Cardiac muscle cell (in vitro differentiated cells and primary cell): ENCODE results near the gene CENPA. TPM values are rescaled to one million over a fixed set of nuclear protein-coding genes. Genes with fewer than 3 reads are reported as not detected.

Source experiments
- DNase-seq, 2 donors: peaks; one replicate each; pipeline versions ENCODE4 v3.0.0 to v3.0.0-alpha.2; 2010 to 2017; ENCODE audit warnings: low read depth in 1 of 2, low spot score in 1 of 2
- H3K27ac ChIP-seq: fragments of 200-600 bp; sonication (generic); 2 replicates; pipeline ENCODE4 v1.5.1; 2016
- H3K27me3 ChIP-seq: fragments of 200-600 bp; sonication (generic); 2 replicates; pipeline ENCODE4 v1.6.0; 2016; ENCODE audit warnings: control low read depth
- H3K36me3 ChIP-seq: fragments of 200-600 bp; sonication (generic); 2 replicates; pipeline ENCODE4 v1.5.1; 2016; ENCODE audit warnings: control low read depth
- H3K4me1 ChIP-seq: fragments of 200-600 bp; sonication (generic); 2 replicates; pipeline ENCODE4 v1.8.1; 2017; ENCODE audit warnings: low read depth, mild to moderate bottlenecking, mixed run types
- H3K4me3 ChIP-seq: fragments of 200-600 bp; sonication (generic); 2 replicates; pipeline ENCODE4 v1.5.1; 2016; ENCODE audit warnings: mild to moderate bottlenecking
- H3K9me3 ChIP-seq: fragments of 200-600 bp; sonication (generic); 2 replicates; pipeline ENCODE4 v1.5.1; 2017; ENCODE audit warnings: low read depth, mild to moderate bottlenecking, control low read depth
- polyA plus RNA-seq: library from polyadenylated mRNA; unstranded; fragments of >200 nt; fragmentation: Nextera tagmentation; extraction: Ambion mirVana; gene quantifications from 2 replicates; pipeline ENCODE4 v1.2.1, GENCODE V29; 2016
- total RNA-seq: library from RNA; depleted of rRNA; stranded (reverse); fragments of >200 nt; gene quantifications from 2 replicates; pipeline ENCODE4 v1.2.3, GENCODE V29; 2016
- TF ChIP-seq, protein P1 (sequence below): IDR thresholded peaks from 2 replicates; pipeline ENCODE4 v1.5.1; 2012; ENCODE audit warnings: low read depth, mild to moderate bottlenecking, low read length

The CENPA gene
- total and polyA plus RNA-seq, 2 experiments from 2014 or later, result 5.1 to 18.6 TPM

GRCh38 chr2:26805241-26805676 lies 19.4 kb downstream of the CENPA start:
- TF ChIP-seq, protein P1, sequence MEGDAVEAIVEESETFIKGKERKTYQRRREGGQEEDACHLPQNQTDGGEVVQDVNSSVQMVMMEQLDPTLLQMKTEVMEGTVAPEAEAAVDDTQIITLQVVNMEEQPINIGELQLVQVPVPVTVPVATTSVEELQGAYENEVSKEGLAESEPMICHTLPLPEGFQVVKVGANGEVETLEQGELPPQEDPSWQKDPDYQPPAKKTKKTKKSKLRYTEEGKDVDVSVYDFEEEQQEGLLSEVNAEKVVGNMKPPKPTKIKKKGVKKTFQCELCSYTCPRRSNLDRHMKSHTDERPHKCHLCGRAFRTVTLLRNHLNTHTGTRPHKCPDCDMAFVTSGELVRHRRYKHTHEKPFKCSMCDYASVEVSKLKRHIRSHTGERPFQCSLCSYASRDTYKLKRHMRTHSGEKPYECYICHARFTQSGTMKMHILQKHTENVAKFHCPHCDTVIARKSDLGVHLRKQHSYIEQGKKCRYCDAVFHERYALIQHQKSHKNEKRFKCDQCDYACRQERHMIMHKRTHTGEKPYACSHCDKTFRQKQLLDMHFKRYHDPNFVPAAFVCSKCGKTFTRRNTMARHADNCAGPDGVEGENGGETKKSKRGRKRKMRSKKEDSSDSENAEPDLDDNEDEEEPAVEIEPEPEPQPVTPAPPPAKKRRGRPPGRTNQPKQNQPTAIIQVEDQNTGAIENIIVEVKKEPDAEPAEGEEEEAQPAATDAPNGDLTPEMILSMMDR, result no peak
- no peak overlapping the region for H3K27ac ChIP-seq
- H3K4me1 ChIP-seq, result no peaks in the 10 kb centered on the region
- peak in 1 of 2 donors; percentile 28 for DNase-seq
- no peaks in the 10 kb centered on the region for H3K36me3 ChIP-seq
- no peak overlapping the region for H3K4me3 ChIP-seq
- H3K27me3 ChIP-seq, result no peaks in the 10 kb centered on the region
- H3K9me3 ChIP-seq, result no peaks in the 10 kb centered on the region

GRCh38 chr2:26807788-26808460 lies 22.1 kb downstream of the CENPA start:
- H3K27ac ChIP-seq, result no peak overlapping the region
- no peaks in the 10 kb centered on the region for H3K27me3 ChIP-seq
- DNase-seq, result peak in 1 of 2 donors; percentile 47
- no peaks in the 10 kb centered on the region for H3K36me3 ChIP-seq
- H3K9me3 ChIP-seq, result no peaks in the 10 kb centered on the region
- H3K4me3 ChIP-seq, result no peak overlapping the region
- H3K4me1 ChIP-seq, result no peaks in the 10 kb centered on the region
- TF ChIP-seq, protein P1, result no peak

- Histone ChIP-seq H3K27me3 (no peaks in the 10 kb centered on the region), H3K36me3 (no peaks in the 10 kb centered on the region), H3K27ac (no peak overlapping the region), H3K9me3 (no peaks in the 10 kb centered on the region), H3K4me3 (no peak overlapping the region), H3K4me1 (no peaks in the 10 kb centered on the region)
- TF ChIP-seq, protein P1, result no peak
- no peak for DNase-seq
Measured at GRCh38 chr2:26809211-26809610, 23.4 kb downstream of the CENPA start.

- Histone ChIP-seq H3K4me1 (no peaks in the 10 kb centered on the region), H3K27me3 (no peaks in the 10 kb centered on the region), H3K36me3 (no peaks in the 10 kb centered on the region), H3K9me3 (no peaks in the 10 kb centered on the region), H3K27ac (no peak overlapping the region), H3K4me3 (no peak overlapping the region)
- TF ChIP-seq, protein P1, result no peak
- DNase-seq, result no peak
Measured at GRCh38 chr2:26809876-26810577, 24.2 kb downstream of the CENPA start.

GRCh38 chr2:26811261-26811660 lies 25.4 kb downstream of the CENPA start:
- Histone ChIP-seq H3K27ac (no peak overlapping the region), H3K36me3 (no peaks in the 10 kb centered on the region), H3K9me3 (no peaks in the 10 kb centered on the region), H3K27me3 (no peaks in the 10 kb centered on the region), H3K4me1 (no peaks in the 10 kb centered on the region), H3K4me3 (no peak overlapping the region)
- TF ChIP-seq, protein P1, result no peak
- DNase-seq, result no peak
